Rectal smooth muscle tissue (tissue), 1 donor: ENCODE measurements around the gene CDKAL1.
"Not testable (repeated sequence)": the region's sequence is repeated elsewhere in the genome, so short reads cannot be mapped to it uniquely, and the experiment has no call there.

Experiments
- H3K27ac ChIP-seq: one replicate; pipeline ENCODE4 v1.7.0; 2013; ENCODE audit warnings: low read depth, low read length, inconsistent platforms
- H3K27me3 ChIP-seq: one replicate; pipeline ENCODE4 v1.7.0; 2013; ENCODE audit warnings: low read length; ENCODE audit not compliant: control insufficient read depth, insufficient read depth
- H3K36me3 ChIP-seq: one replicate; pipeline ENCODE4 v1.7.0; 2013; ENCODE audit warnings: low read length; ENCODE audit not compliant: control insufficient read depth, insufficient read depth
- H3K4me1 ChIP-seq: one replicate; pipeline ENCODE4 v1.7.0; 2013; ENCODE audit warnings: low read length; ENCODE audit not compliant: control insufficient read depth, insufficient read depth
- H3K4me3 ChIP-seq: one replicate; pipeline ENCODE4 v1.7.0; 2013; ENCODE audit warnings: low read length
- H3K9ac ChIP-seq: one replicate; pipeline ENCODE4 v1.7.0; 2013; ENCODE audit warnings: low read length

The CDKAL1 gene

GRCh38 chr6:20606831-20607230 lies 72.6 kb downstream of the CDKAL1 start:
- Histone ChIP-seq H3K36me3 (no peaks in the 10 kb centered on the region), H3K27me3 (no peaks in the 10 kb centered on the region), H3K4me1 (no peaks in the 10 kb centered on the region), H3K4me3 (no peak overlapping the region), H3K9ac (no peak overlapping the region), H3K27ac (no peak overlapping the region)

- no peak overlapping the region for H3K4me3 ChIP-seq
- H3K9ac ChIP-seq = no peak overlapping the region
- no peaks in the 10 kb centered on the region for H3K36me3 ChIP-seq
- no peaks in the 10 kb centered on the region for H3K27me3 ChIP-seq
- H3K27ac ChIP-seq = no peak overlapping the region
- no peaks in the 10 kb centered on the region for H3K4me1 ChIP-seq
Measured at GRCh38 chr6:20608356-20608755, 74.1 kb downstream of the CDKAL1 start.

DNA sequence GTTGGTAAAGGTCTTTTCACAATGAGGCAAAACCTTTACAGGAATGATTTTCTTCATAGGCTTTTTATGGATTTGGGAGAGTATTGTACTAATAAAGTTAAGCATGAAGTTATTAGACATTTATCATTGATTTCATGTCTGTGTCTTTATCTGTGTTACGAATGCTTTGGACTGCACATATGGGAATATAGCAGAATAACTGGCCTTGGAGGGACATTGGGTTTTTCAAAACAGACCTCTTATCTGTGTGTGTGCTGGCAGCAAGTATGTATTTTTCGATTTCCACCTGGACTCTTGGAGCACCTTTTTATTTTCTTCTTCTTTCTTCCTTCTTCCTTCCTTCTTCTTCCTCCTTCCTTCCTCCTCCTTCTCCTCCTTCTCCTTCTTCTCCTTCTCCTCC lies 74.6 kb downstream of the CDKAL1 start:
- Histone ChIP-seq H3K36me3 (no peaks in the 10 kb centered on the region), H3K27ac (no peak overlapping the region), H3K27me3 (no peaks in the 10 kb centered on the region), H3K9ac (no peak overlapping the region), H3K4me1 (no peaks in the 10 kb centered on the region), H3K4me3 (no peak overlapping the region)

- not testable (repeated sequence) for H3K27ac ChIP-seq, H3K36me3 ChIP-seq, H3K27me3 ChIP-seq, H3K4me1 ChIP-seq, H3K9ac ChIP-seq, H3K4me3 ChIP-seq
Measured at GRCh38 chr6:20609924-20610323, 75.7 kb downstream of the CDKAL1 start.

DNA sequence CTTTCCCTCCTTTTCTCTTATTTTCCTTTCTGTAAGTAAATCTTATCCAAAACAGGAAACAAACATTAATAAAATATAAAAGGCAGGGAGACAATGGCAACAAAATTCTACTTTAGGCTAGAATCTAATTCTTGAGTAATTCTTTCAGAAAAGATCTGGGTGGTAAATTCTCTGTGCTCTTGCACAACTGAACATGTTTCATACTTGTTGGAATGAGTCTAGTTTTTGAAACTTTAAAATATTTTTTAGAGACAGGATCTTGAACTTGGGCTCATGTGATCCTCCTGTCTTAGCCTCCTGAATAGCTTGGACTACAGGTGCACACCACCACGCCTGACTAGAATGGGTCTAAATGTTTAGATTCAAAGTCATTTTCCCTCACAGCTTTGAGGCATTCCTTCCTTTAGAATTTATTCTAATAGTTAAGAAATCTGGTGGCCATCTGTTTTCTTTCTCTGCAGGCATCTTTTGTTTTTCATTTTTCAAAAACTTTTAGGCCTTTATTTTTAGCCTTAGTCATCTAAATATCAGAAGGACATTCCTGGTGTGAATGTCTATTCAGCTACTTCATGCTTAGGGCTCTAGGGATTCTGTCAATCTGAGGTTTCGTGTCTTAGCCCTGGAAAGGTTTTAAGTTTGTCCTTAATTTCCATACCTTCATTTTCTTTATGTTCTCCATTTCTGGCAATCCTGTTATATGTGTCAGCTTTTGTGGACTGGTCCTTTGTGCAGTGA lies 76.5 kb downstream of the CDKAL1 start:
- no peaks in the 10 kb centered on the region for H3K4me1 ChIP-seq
- no peak overlapping the region for H3K27ac ChIP-seq
- no peak overlapping the region for H3K9ac ChIP-seq

DNA sequence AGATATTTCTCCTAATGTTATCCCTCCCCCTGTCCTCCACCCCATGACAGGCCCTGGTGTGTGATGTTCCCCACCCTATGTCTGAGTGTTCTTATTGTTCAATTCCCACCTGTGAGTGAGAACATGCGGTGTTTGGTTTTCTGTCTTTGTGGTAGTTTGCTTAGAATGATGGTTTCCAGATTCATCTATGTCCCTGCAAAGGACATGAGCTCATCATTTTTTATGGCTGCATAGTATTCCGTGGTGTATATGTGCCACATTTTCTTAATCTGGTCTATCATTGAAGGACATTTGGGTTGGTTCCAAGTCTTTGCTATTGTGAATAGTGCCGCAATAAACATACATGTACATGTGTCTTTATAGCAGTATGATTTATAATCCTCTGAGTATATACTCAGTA lies 83.3 kb downstream of the CDKAL1 start:
- not testable (repeated sequence) for H3K27ac ChIP-seq, H3K4me1 ChIP-seq, H3K4me3 ChIP-seq, H3K36me3 ChIP-seq, H3K9ac ChIP-seq, H3K27me3 ChIP-seq

More for the DNA sequence above, 76.5 kb downstream of the CDKAL1 start:
- H3K27me3 ChIP-seq = no peaks in the 10 kb centered on the region
- H3K4me3 ChIP-seq = no peak overlapping the region
- H3K36me3 ChIP-seq = no peaks in the 10 kb centered on the region

- no peak overlapping the region for H3K9ac ChIP-seq
- no peak overlapping the region for H3K4me3 ChIP-seq
- no peaks in the 10 kb centered on the region for H3K4me1 ChIP-seq
- H3K27ac ChIP-seq = no peak overlapping the region
- H3K27me3 ChIP-seq = no peaks in the 10 kb centered on the region
- no peaks in the 10 kb centered on the region for H3K36me3 ChIP-seq
Measured at GRCh38 chr6:20620043-20620442, 85.8 kb downstream of the CDKAL1 start.

DNA sequence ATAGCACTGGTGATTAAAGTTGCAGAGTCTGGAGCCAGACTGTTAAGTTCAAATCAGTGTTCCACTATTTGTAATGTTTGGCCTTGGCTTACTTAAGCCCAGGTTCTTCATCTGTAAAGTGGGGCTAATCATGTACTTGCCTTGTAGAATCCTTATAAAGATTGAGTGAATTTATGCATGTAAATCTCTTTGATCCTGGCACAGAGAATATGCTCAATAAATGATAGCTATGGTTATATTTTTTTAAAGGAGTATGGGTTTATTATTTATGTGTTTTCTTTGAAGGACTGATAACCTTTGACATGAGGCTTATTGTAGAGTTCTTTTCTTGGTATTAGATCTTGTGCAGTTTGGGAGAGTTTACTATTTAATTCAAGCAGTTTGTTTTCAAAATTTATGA lies 89.5 kb downstream of the CDKAL1 start:
- Histone ChIP-seq H3K36me3 (no peaks in the 10 kb centered on the region), H3K27me3 (no peaks in the 10 kb centered on the region), H3K27ac (no peak overlapping the region), H3K4me1 (no peaks in the 10 kb centered on the region), H3K4me3 (no peak overlapping the region), H3K9ac (no peak overlapping the region)

DNA sequence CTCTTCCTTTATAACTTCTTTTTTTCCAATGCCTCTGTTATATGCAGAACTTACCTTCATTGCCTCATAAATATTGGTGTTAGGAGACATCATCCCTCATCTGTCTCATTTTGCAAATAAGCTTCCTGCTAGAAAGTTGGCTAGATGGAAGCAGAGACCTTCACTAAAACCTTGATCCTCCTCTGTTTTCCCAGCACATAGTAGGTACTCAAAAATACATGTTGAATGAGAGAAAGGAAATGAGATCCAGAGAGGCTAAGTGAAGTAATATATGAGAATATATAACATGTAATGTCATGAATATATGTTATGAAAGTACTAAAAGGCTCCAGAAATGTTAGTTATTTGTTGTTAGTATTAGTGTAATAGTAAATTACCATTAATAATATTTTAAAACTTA lies 91.9 kb downstream of the CDKAL1 start:
- Histone ChIP-seq H3K9ac (no peak overlapping the region), H3K27ac (no peak overlapping the region), H3K36me3 (no peaks in the 10 kb centered on the region), H3K4me3 (no peak overlapping the region), H3K27me3 (no peaks in the 10 kb centered on the region), H3K4me1 (no peaks in the 10 kb centered on the region)

- no peak overlapping the region for H3K4me3 ChIP-seq
Measured at GRCh38 chr6:20629509-20629908, 95.3 kb downstream of the CDKAL1 start.

DNA sequence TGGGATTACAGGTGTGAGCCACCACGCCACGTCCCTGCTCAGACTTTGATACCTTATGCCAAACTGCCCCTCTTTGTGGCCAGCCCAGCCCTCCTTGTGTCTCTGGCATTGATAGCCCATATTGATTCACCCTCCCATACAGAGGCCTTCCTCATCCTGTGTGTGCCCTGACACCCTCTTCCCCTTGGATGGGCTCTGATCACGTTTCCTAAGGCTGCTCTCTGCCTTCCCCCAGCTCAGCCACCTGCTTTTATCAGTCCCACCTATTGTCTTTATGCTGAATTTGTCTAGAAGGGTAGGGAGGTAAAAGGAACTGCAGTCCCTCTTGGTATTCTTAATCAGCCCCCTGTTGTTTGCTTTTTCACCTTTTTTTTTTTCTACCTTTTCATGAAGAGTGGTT lies 95.9 kb downstream of the CDKAL1 start:
- Histone ChIP-seq H3K4me1 (no peaks in the 10 kb centered on the region), H3K27ac (no peak overlapping the region), H3K9ac (no peak overlapping the region), H3K36me3 (no peaks in the 10 kb centered on the region), H3K4me3 (no peak overlapping the region), H3K27me3 (no peaks in the 10 kb centered on the region)

More at GRCh38 chr6:20629509-20629908, 95.3 kb downstream of the CDKAL1 start:
- Histone ChIP-seq H3K9ac (no peak overlapping the region), H3K27me3 (no peaks in the 10 kb centered on the region), H3K4me1 (no peaks in the 10 kb centered on the region), H3K36me3 (no peaks in the 10 kb centered on the region), H3K27ac (no peak overlapping the region)

DNA sequence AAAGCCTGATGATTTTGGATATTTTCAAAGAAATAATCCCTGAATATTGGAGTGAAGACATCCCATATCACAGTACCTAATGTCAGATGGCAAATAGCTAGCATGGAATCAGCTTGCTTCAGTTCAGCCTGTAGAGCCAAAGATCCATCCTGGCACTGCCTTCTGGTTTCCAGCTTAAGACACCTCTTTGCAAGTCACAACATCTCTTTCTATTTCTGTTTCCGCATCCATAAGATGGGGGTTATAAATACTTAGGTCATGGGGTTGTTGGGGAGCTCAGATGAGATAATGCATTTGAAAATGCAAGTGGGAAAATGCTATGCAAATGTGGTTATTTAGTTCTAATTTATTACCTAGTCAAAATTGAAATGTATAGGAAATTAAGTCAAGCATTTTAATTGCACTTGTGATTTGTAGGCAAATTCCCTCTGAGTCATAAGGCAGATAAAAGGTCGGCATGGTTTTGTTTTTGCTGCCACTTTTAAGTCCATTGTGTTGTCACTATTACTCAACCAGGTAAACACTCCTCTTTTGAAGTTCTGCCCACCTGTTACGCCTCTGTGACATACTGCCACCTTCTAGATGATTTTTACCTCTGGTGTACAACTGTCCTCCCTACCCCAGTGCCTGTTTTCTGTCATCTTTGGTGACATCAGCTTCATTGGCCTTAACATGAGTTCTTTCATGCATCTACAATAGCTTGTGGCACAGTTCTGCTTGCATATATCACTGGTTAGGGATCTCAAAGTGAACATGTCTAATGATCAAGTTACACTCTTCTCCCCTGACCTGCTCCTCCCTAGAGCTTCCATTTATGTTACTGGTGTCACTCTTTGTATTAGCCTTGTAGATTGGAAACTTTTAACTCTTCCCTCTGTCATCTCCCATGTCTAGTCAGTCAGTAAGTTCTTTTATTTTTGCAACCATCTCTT lies 96.6 kb downstream of the CDKAL1 start:
- no peak overlapping the region for H3K27ac ChIP-seq
- no peaks in the 10 kb centered on the region for H3K4me1 ChIP-seq
- no peak overlapping the region for H3K9ac ChIP-seq
- no peak overlapping the region for H3K4me3 ChIP-seq
- no peaks in the 10 kb centered on the region for H3K27me3 ChIP-seq
- H3K36me3 ChIP-seq = no peaks in the 10 kb centered on the region
